Measurements from ENCODE around the gene TMEM247. TPM values are rescaled to one million over a fixed set of nuclear protein-coding genes. Genes with fewer than 3 reads are reported as not detected.

Gene TMEM247
- total RNA-seq, 1 experiment from 2014 or later: not detected

DNA sequence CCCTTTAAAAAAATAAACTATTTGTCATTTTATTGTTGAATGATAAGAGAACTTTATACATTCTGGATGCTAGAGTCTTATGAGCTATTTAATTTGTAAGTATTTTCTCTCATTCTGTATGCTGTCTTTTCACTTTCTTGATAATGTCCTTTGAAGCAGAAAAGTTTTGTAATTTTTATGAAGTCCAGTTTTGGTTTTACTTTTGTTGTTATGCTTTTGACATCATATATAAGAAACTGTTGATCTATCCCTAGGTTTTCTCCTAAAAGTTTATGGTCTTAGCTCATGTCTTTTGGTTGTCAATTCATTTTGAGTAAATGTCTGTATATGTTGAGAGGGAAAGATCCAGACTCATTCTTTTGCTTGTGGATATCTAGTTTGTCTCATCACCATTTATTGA, 52.5 kb downstream of the TMEM247 start:
- no peak overlapping the region for H3K14ac ChIP-seq (ENCODE audit: insufficient read depth, low read length)
- H3K23ac ChIP-seq (ENCODE audit: insufficient read length, low read depth, low read length): no peak overlapping the region
- H3K79me2 ChIP-seq (ENCODE audit: insufficient read depth, low read length): no peaks in the 10 kb centered on the region; the same call in 1 of the 2 replicates
- no peak overlapping the region for H3K18ac ChIP-seq (ENCODE audit: insufficient read length, low read depth, low read length)
- H3K79me1 ChIP-seq (ENCODE audit: insufficient read depth, low read depth, low read length, poor library complexity, severe bottlenecking): no peaks in the 10 kb centered on the region
- no peak overlapping the region for H2BK12ac ChIP-seq (ENCODE audit: insufficient read length, low read depth, low read length)
- no peak overlapping the region for H3K27ac ChIP-seq (ENCODE audit: insufficient read length, low read depth, low read length)
- H3K27me3 ChIP-seq (ENCODE audit: insufficient read depth, low read length): no peaks in the 10 kb centered on the region
- H2BK20ac ChIP-seq (ENCODE audit: low read depth, low read length, poor library complexity, severe bottlenecking): no peak overlapping the region
- H3T11ph ChIP-seq (ENCODE audit: low read length): no peak overlapping the region
- H2AK5ac ChIP-seq (ENCODE audit: insufficient read length, low read length): no peak overlapping the region
- no peak overlapping the region for H2BK120ac ChIP-seq (ENCODE audit: low read depth, low read length, poor library complexity, severe bottlenecking)
- H3K4me1 ChIP-seq (ENCODE audit: insufficient read depth, low read length): no peaks in the 10 kb centered on the region
- H3K27ac Mint-ChIP-seq: no peak overlapping the region; a peak in 1 of 7 replicates
- H3K27me3 Mint-ChIP-seq (ENCODE audit: low read depth): no peaks in the 10 kb centered on the region; the same call in 1 of the 2 replicates
- no peak overlapping the region for H4K91ac ChIP-seq (ENCODE audit: insufficient read length, low read depth, low read length)
- TF ChIP-seq, protein P1, sequence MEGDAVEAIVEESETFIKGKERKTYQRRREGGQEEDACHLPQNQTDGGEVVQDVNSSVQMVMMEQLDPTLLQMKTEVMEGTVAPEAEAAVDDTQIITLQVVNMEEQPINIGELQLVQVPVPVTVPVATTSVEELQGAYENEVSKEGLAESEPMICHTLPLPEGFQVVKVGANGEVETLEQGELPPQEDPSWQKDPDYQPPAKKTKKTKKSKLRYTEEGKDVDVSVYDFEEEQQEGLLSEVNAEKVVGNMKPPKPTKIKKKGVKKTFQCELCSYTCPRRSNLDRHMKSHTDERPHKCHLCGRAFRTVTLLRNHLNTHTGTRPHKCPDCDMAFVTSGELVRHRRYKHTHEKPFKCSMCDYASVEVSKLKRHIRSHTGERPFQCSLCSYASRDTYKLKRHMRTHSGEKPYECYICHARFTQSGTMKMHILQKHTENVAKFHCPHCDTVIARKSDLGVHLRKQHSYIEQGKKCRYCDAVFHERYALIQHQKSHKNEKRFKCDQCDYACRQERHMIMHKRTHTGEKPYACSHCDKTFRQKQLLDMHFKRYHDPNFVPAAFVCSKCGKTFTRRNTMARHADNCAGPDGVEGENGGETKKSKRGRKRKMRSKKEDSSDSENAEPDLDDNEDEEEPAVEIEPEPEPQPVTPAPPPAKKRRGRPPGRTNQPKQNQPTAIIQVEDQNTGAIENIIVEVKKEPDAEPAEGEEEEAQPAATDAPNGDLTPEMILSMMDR (conservative IDR thresholded peaks at IDR 0.05): no peak
- H3K4me3 Mint-ChIP-seq: no peak overlapping the region
- H3K4me2 ChIP-seq (ENCODE audit: insufficient read depth, insufficient read length, low read length): no peak overlapping the region
- no peak overlapping the region for H2BK5ac ChIP-seq (ENCODE audit: insufficient read length, low read length)
- H2BK15ac ChIP-seq (ENCODE audit: low read depth, low read length): no peak overlapping the region
- H3K9ac ChIP-seq (ENCODE audit: extremely low read depth, insufficient read length, low read length): no peak overlapping the region
- H2AFZ ChIP-seq (ENCODE audit: low read length): no peak overlapping the region
- no peak overlapping the region for H4K5ac ChIP-seq (ENCODE audit: insufficient read length, low read depth, low read length)
- peaks cover 5 to 6% of the 10 kb centered on the region in 2 experiments; a peak in 3 of 4 replicates for H3K4me1 Mint-ChIP-seq
- H3K4ac ChIP-seq (ENCODE audit: low read depth, low read length): no peak overlapping the region
- H4K8ac ChIP-seq (replicated peaks; ENCODE audit: insufficient read length, low read depth, low read length): no peak overlapping the region
- no peaks in the 10 kb centered on the region for H3K23me2 ChIP-seq (ENCODE audit: insufficient read length, low read depth, low read length, poor library complexity, severe bottlenecking)
- no peak overlapping the region for H3K56ac ChIP-seq (ENCODE audit: insufficient read length, low read depth, low read length)
- no peak for DNase-seq
- H3K9me3 Mint-ChIP-seq: no peaks in the 10 kb centered on the region
- H4K20me1 ChIP-seq (ENCODE audit: control insufficient read depth, insufficient read depth, insufficient read length): no peaks in the 10 kb centered on the region
- no peaks in the 10 kb centered on the region for H3K9me3 ChIP-seq (ENCODE audit: control insufficient read depth, low read depth, low read length)
- peaks cover 0 to 4% (median 0%) of the 10 kb centered on the region in 3 experiments; a peak in 2 of 7 replicates for H3K36me3 Mint-ChIP-seq (ENCODE audit: insufficient read depth in 1 of 3, low read depth in 3 of 3)

Other genes starting within 250 kb of the TMEM247 start
- 1.1 and 1.4 TPM in 2 replicates for gene EPAS1, start 182.2 kb upstream of the TMEM247 start, total RNA-seq (2021)
- 39.9 and 41.5 TPM in 2 replicates for gene RHOQ, start 62.9 kb downstream of the TMEM247 start, total RNA-seq (2021)
- gene ATP6V1E2, start 63.0 kb downstream of the TMEM247 start, total RNA-seq (2021): 6.3 and 6.9 TPM in 2 replicates
- gene PIGF, start 137.5 kb downstream of the TMEM247 start, total RNA-seq (2021): 29.1 and 32.0 TPM in 2 replicates
- 13.6 and 15.1 TPM in 2 replicates for gene CRIPT, start 137.7 kb downstream of the TMEM247 start, total RNA-seq (2021)
- gene SOCS5, start 219.7 kb downstream of the TMEM247 start, total RNA-seq (2021): 14.0 and 15.1 TPM in 2 replicates

Data from H9 (cell line).